Measurements from ENCODE around the gene GBF1.

Gene GBF1

DNA sequence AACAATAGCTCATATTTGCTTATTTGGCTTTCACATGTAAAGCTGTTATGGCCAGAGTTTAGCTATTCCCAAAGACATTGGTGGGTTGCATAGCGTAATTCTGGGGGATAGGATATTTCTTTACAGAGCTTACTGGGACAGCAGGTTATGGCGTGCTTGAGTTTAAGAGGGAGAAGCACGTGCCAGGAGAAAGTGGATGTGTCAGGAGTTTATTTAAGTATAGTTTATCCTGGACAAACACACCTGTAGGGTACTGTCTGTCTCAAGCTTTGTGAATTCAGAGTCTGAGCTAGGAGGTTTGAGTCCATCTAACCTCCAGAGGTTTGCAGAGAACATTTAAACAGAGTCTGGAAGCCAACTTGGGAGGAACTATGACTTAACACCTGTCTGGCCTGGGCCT is 21.3 kb downstream of the GBF1 start:
- no peak for DNase-seq (ENCODE audit: low read depth in 2 of 2)

DNA sequence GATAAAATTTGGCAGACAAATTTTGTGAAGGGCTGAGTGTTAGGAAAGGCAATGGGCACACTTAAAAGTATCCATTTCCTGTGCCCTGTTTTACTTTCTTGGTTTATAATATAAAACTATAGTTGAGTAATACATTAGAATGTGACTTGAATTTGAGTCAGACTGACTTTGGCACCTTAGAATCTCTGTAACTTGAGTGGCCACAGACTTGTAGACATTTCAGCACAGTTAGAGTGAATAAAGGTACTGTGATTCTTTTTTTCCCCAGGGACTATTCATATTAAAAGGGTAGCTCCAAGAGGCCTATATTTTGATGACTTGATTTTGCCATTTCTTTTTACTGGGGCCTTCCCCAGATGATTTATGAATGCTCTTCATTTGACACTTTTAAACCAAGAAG is 22.4 kb downstream of the GBF1 start:
- DNase-seq (ENCODE audit: low read depth in 2 of 2): peak in 1 of 2 experiments; percentile 13

- no peak for DNase-seq (ENCODE audit: low read depth in 2 of 2)
Observed at GRCh38 chr10:102268375-102268888, 23.1 kb downstream of the GBF1 start.

DNA sequence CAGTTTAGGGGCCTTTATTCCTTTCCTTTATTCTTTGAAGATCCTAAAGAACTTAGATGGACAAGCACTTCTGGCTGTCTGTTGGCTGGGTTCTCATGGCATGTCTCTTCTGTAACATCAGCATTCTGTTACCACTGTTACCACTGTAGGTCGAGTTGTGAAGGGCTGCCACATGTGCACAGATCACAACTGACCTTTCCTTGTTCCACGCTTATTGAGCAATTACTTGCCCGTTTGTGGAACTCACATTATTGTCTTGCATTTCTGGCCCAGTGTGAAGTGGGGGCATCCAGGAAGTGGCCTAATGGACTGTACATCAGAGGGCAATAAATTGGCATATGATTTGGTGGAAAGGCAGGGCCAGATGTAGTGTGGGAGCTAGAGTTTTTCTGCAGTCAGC is 23.7 kb downstream of the GBF1 start:
- no peak for DNase-seq (ENCODE audit: low read depth in 2 of 2)

GRCh38 chr10:102274062-102274461 is 28.7 kb downstream of the GBF1 start:
- no peak for DNase-seq (ENCODE audit: low read depth in 2 of 2)

GRCh38 chr10:102275343-102275742 is 30.0 kb downstream of the GBF1 start:
- no peak for DNase-seq (ENCODE audit: low read depth in 2 of 2)

DNA sequence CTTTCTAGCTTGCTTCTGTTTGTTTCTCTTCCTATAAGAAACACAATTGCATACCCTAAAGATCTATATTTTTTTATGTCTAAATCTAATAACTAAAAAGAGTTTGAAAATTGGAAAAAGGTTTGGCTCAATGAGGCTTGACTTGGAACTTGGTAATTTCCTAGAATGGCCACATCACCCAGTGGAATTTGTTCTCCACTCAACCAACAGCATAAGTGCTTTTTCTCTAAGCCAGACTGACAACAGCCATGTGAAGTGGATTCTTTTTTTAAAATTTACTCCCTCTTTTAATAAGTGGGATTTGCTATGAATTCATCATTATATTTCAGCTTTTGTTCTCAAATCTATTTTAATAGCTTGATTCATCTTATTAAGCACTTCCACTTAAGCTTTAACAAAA is 33.8 kb downstream of the GBF1 start:
- DNase-seq (ENCODE audit: low read depth in 2 of 2): no peak

DNA sequence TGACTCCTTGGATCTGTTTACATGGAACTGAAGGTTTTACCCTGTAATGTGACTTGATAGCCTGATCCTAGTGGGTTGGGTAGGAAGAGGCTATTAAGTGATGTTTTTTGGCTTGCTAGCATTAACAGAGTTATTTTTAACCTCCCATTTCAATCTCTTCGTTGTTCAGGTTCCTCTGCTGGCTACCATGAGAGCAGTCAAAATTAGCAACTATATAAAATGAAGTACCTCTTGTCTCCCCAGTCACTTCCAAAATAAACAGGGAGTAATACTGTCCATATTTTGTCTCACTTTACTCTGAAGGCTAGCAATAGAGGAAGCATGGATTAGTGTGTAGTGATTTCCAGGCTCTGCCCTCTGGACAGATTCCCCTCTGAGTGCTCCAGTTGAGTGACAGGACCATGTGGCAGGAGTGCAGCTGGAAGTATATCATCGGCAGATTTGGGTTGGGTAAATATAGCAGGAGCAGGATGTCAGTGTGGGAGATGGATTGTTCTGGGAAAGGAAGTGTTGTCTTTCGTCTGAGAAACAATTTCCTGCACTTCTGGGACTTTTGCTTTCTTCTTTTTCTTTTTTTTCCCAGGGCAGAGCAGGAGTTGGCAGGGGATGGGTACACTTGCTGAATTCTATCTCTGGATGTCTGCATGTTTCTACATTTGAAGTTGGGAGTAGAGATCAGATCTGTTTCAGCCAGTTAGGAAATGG is 35.2 kb downstream of the GBF1 start:
- DNase-seq (ENCODE audit: low read depth in 2 of 2): no peak

GRCh38 chr10:102281102-102281487 is 35.8 kb downstream of the GBF1 start:
- no peak for DNase-seq (ENCODE audit: low read depth in 2 of 2)

DNA sequence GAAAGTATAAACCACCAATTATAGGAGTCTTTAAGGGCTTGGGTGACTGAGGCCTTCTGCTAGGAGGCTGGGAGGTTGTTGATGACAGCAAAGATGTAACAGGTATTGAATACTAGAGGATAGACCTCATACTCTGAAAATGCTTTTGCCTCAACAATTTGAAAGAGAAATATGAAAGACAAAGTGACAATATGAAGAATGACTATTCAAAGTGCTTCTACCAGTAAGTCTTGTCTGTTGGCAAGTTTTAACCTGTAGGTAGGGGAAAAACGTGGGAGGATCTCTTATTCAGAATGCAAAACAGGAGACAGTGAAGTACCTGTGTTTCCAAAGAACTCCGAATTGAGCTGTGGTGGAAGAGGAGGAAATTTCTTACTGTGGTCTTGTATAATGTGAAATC is 38.2 kb downstream of the GBF1 start:
- no peak for DNase-seq (ENCODE audit: low read depth in 2 of 2)

DNA sequence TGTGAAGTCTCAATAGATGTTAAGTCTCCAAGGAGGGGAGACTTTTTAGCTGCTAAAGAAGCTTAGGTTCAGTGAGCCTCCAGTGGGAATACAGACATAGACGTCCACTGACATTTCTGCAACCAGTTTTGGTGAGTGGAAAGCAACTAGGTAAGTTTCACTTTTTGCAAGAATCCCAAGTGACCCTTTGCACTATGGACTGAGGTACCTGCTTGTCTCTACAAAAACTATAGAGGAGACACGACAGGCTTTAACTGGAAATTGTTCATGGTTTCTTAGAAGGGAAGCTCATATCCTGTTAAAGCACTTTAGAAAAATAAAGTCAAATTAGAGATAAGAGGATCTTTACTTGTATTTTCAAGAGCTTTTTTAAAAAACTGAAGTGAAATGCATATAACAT is 38.6 kb downstream of the GBF1 start:
- no peak for DNase-seq (ENCODE audit: low read depth in 2 of 2)

- no peak for DNase-seq (ENCODE audit: low read depth in 2 of 2)
Observed at GRCh38 chr10:102284531-102284930, 39.2 kb downstream of the GBF1 start.

DNA sequence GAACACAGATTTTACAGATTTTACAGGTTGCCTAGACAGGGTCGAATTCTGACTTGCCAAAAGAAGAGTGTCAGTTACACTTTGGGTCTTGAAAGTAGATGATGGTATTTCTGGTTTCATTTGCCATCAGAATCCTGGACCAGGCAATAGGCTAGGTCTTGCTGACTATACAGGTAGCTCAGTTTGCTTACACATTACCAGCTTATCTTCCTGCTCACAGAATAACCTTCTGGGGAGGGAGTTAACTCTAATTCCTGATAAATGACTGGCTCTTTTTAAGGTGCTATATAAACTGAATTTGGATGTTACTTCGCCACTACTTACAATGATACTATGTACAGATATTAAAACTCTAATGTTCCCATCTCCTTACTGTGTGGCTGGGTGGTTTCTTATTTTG is 39.8 kb downstream of the GBF1 start:
- no peak for DNase-seq (ENCODE audit: low read depth in 2 of 2)

- no peak for DNase-seq (ENCODE audit: low read depth in 2 of 2)
Observed at GRCh38 chr10:102286216-102286615, 40.9 kb downstream of the GBF1 start.

DNA sequence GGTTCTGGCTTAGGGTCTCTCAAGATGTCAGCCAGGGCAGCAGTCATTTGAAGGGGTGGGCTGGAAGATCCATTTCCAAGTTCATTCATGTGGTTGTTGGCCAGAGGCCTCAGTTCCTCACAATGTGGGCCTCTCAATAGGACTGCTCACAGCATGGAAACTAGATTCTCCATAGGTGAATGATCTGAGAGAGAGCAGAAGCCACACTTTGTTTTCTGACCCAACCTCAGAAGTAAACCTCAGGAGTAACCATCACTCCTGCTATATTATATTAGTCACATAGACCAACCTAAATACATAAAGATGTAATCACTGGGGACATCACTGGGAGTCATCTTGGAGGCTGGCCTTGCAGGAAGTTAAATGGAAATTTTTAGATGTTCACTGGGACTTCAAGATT is 42.2 kb downstream of the GBF1 start:
- no peak for DNase-seq (ENCODE audit: low read depth in 2 of 2)

DNA sequence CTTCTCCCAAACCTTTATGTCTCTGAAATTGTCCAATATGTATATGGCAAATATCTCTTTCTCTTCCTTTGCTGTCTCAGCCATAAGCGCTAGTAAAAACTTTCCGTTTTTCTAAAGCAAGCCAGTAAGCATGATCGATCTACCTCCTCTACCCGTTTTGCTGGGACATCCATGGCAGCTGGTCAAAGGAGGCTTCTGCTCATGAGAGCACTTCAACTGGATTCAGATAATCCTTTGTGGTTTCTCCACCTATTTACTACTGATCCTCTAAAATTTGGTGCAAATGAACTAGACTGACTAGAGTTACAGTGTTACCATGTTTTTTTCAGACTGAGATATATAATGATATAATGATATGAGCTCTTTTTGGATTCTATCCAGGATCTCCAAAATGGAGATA is 42.7 kb downstream of the GBF1 start:
- DNase-seq (ENCODE audit: low read depth in 2 of 2): no peak

- DNase-seq (ENCODE audit: low read depth in 2 of 2): no peak
Observed at GRCh38 chr10:102289356-102289755, 44.0 kb downstream of the GBF1 start.

- DNase-seq (ENCODE audit: low read depth in 2 of 2): no peak
Observed at GRCh38 chr10:102289840-102290239, 44.5 kb downstream of the GBF1 start.

DNA sequence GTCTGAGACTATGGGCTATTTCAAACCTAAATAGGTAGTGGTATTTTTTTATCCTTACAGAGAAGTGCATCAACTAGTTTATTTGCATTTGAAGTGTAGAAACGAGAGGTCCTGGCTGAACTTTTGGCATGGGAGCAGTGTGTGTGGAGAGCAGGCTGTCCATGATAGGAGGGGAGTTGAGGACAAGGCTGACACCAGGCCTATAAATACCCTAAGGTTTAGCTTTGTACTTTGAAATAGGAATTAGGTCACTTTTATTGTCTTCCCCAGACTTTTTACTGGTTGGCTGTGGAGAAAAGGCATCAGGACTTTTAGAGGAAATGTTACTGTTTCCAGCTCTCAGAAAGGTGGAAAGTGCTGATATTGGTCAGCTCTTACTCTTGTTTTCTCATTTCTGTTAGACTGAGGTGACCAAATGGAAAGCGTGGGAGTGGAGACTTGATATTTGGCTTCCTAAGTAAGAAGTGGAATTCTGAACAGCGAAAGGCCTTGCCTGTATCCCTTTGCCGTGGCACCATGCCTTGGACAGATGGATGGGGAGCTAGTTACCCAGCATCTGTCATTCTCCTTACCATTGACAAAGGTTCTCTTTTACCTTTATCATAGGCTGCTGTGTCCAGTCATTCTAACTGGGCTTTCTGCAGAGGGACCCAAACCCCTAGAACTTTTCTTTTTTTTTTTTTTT is 46.0 kb downstream of the GBF1 start:
- no peak for DNase-seq (ENCODE audit: low read depth in 2 of 2)

DNA sequence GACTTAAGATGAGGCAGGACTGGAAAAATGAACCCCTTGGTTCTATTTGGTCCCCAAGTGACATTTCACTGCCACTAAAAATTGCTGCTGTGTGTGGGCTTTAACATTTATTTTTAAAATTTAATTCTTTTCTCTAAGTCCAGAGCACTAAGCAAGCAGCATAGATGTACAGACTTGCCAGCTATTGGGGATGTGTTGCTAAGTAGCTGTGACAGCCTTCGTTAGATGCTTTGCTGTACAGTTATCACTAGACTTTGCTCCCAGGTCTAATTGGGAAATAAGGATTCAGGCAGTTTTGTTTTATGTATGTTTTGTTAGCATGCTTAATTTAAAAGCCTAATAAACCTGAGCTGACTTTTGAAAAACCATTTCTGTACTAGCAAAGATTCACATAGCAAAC is 51.8 kb downstream of the GBF1 start:
- no peak for DNase-seq (ENCODE audit: low read depth in 2 of 2)

DNA sequence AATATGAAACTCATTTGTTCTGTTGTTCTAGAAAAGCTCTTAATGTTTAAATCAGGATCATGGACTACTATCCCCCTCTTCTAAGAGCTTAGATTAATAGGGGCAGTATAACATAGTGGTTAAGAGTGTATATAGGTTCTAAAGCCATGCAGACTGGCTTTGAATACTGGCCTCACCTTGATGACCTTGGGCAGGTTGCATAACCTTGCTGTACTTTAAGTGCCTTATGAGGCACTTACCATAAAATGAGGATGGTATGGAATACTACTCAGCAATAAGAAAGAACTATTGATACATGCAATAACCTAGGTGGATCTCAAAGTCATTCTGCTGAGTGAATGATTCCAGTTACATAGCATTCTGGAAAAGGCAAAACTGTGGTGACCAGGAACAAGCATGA is 53.6 kb downstream of the GBF1 start:
- no peak for DNase-seq (ENCODE audit: low read depth in 2 of 2)

GRCh38 chr10:102299873-102300272 is 54.5 kb downstream of the GBF1 start:
- no peak for DNase-seq (ENCODE audit: low read depth in 2 of 2)

DNA sequence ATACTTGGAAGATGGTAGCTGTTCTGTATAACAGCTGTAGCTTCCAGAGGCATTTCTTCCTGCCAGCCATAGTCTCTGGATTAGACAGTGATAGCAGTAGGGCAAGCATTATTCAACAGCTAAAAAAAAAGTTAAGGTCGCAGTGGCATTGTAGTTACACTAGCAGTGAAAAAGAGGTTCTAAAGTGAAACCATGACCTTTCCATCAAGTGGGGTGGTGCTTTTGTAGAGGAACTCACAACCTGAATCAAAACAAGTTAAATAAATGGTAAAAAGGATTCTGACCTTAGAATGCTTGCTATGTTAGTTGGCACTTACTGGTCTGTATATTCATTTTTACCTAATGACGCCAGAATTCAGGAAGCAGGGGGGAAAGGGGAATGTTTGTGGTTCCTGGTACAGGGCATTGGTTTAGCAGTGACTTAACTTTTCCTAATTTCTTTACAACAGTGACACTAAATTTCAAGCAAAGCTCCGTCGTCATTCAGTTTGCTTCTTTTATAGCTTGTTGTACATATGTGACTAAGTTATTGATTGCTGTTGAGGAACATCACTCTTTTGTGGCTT is 55.0 kb downstream of the GBF1 start:
- no peak for DNase-seq (ENCODE audit: low read depth in 2 of 2)

Measured in fibroblast of skin of left biceps (primary cell).